Hematopoietic multipotent progenitor cell (in vitro differentiated cells): Measurements from ENCODE around the gene ABHD12. TPM values are rescaled to one million over a fixed set of nuclear protein-coding genes. Genes with fewer than 3 reads are reported as not detected.

Experiments
- DNase-seq, 3 donors: peaks; one replicate each; pipeline ENCODE4 v3.0.0-alpha.2; 2011 to 2015; ENCODE audit warnings: low read depth in 2 of 3, low spot score in 2 of 3
- total RNA-seq: library from RNA; depleted of rRNA; stranded (reverse); fragments of >200 nt; gene quantifications from one replicate; pipeline ENCODE4 v1.2.3, GENCODE V29; 2012

The ABHD12 gene
- total RNA-seq, 1 donor: 20.2 TPM

- DNase-seq: no peak
Measured at GRCh38 chr20:25309395-25310267, 81.0 kb downstream of the ABHD12 start.

GRCh38 chr20:25308671-25309394, 81.8 kb downstream of the ABHD12 start:
- DNase-seq: no peak

- no peak for DNase-seq
Measured at GRCh38 chr20:25308083-25308491, 82.5 kb downstream of the ABHD12 start.

- no peak for DNase-seq
Measured at GRCh38 chr20:25306991-25307903, 83.4 kb downstream of the ABHD12 start.

- DNase-seq: no peak
Measured at GRCh38 chr20:25304025-25304549, 86.5 kb downstream of the ABHD12 start.

GRCh38 chr20:25303292-25304024, 87.2 kb downstream of the ABHD12 start:
- no peak for DNase-seq

GRCh38 chr20:25302596-25302995, 88.0 kb downstream of the ABHD12 start:
- no peak for DNase-seq

GRCh38 chr20:25301357-25301920, 89.2 kb downstream of the ABHD12 start:
- DNase-seq: no peak

- DNase-seq: no peak
Measured at GRCh38 chr20:25300496-25301170, 90.0 kb downstream of the ABHD12 start.

GRCh38 chr20:25299806-25300205, 90.8 kb downstream of the ABHD12 start:
- no peak for DNase-seq

GRCh38 chr20:25297141-25297905, 93.3 kb downstream of the ABHD12 start:
- DNase-seq: no peak

- DNase-seq: peak in 1 of 3 donors; percentile 28
Measured at GRCh38 chr20:25296094-25297093, 94.2 kb downstream of the ABHD12 start.

- DNase-seq: no peak
Measured at GRCh38 chr20:25295386-25296093, 95.1 kb downstream of the ABHD12 start.

- DNase-seq: peak in 2 of 3 donors; percentile 77 to 86
Measured at GRCh38 chr20:25294459-25295385, 95.9 kb downstream of the ABHD12 start.

- DNase-seq: no peak
Measured at GRCh38 chr20:25293910-25294458, 96.7 kb downstream of the ABHD12 start.
